Measurements from ENCODE around the gene SNTG2.

GRCh38 chr2:1097101-1097500, 146.5 kb downstream of the SNTG2 start:
- TF ChIP-seq POLR2A (IDR thresholded peaks at IDR 0.05) (no peak), CTCF (IDR thresholded peaks at IDR 0.05 in 8 of 11, conservative IDR thresholded peaks at IDR 0.05 in 3 of 11) (no peak), POLR2AphosphoS5 (IDR thresholded peaks at IDR 0.05) (peak in 1 of 3 donors; percentile 22)

Measured in spleen (tissue), 7 donors.